PFSK-1 (cell line): ENCODE results near the gene SLPI.

Experiments used
- FOXP2 ChIP-seq: optimal IDR thresholded peaks from 2 replicates; pipeline ENCODE3; 2011; ENCODE audit warnings: borderline replicate concordance, control low read depth, inconsistent platforms; ENCODE audit not compliant: insufficient read depth; ENCODE audit errors: extremely low read length, extremely low read depth
- POLR2AphosphoS5 ChIP-seq: IDR thresholded peaks from 2 replicates; pipeline ENCODE4 v1.6.1; 2012; ENCODE audit warnings: low read depth, mild to moderate bottlenecking, control low read depth, low read length, moderate library complexity
- SIN3A ChIP-seq: IDR thresholded peaks from 2 replicates; pipeline ENCODE4 v1.6.1; 2012; ENCODE audit warnings: mild to moderate bottlenecking, low read length, moderate library complexity, borderline replicate concordance; ENCODE audit not compliant: insufficient read depth
- TAF1 ChIP-seq: IDR thresholded peaks from 2 replicates; pipeline ENCODE4 v1.6.1; 2012; ENCODE audit warnings: low read length, control low read depth, borderline replicate concordance; ENCODE audit not compliant: insufficient read depth
- TF ChIP-seq, protein P1 (sequence below), 2 experiments: IDR thresholded peaks; 2 replicates each; pipeline versions ENCODE4 v1.6.1 to v1.8.0; 2011 to 2012; ENCODE audit warnings: low read depth in 2 of 2, low read length in 2 of 2, control low read depth in 1 of 2, inconsistent platforms in 1 of 2, mild to moderate bottlenecking in 1 of 2, moderate library complexity in 1 of 2; ENCODE audit not compliant: insufficient read depth in 1 of 2

The SLPI gene

DNA sequence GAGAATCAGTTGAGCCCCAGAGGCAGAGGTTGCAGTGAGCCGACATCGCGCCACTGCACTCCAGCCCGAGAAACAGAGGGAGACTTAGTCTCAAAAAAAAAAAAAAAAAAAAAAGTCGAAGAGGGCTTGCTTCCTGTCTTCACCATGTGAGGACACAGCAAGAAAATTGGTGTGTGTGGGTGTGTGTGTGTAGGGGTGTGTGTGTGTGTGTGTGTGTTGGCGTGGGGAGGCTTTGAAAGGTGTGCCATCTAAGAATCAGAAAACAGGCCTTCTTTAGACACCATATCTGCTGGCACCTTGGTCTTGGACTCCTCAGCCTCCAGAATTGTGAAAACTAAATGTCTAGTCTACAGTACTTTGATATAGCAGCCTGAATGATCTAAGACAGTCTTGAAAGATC is 45.4 kb upstream of the SLPI start:
- TF ChIP-seq POLR2AphosphoS5 (no peak), TAF1 (no peak), SIN3A (no peak), FOXP2 (no peak)
- TF ChIP-seq, protein P1, sequence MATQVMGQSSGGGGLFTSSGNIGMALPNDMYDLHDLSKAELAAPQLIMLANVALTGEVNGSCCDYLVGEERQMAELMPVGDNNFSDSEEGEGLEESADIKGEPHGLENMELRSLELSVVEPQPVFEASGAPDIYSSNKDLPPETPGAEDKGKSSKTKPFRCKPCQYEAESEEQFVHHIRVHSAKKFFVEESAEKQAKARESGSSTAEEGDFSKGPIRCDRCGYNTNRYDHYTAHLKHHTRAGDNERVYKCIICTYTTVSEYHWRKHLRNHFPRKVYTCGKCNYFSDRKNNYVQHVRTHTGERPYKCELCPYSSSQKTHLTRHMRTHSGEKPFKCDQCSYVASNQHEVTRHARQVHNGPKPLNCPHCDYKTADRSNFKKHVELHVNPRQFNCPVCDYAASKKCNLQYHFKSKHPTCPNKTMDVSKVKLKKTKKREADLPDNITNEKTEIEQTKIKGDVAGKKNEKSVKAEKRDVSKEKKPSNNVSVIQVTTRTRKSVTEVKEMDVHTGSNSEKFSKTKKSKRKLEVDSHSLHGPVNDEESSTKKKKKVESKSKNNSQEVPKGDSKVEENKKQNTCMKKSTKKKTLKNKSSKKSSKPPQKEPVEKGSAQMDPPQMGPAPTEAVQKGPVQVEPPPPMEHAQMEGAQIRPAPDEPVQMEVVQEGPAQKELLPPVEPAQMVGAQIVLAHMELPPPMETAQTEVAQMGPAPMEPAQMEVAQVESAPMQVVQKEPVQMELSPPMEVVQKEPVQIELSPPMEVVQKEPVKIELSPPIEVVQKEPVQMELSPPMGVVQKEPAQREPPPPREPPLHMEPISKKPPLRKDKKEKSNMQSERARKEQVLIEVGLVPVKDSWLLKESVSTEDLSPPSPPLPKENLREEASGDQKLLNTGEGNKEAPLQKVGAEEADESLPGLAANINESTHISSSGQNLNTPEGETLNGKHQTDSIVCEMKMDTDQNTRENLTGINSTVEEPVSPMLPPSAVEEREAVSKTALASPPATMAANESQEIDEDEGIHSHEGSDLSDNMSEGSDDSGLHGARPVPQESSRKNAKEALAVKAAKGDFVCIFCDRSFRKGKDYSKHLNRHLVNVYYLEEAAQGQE (IDR thresholded peaks at IDR 0.05; ENCODE audit: insufficient read depth in 1 of 2, low read depth in 2 of 2, low read length in 2 of 2): no peak

DNA sequence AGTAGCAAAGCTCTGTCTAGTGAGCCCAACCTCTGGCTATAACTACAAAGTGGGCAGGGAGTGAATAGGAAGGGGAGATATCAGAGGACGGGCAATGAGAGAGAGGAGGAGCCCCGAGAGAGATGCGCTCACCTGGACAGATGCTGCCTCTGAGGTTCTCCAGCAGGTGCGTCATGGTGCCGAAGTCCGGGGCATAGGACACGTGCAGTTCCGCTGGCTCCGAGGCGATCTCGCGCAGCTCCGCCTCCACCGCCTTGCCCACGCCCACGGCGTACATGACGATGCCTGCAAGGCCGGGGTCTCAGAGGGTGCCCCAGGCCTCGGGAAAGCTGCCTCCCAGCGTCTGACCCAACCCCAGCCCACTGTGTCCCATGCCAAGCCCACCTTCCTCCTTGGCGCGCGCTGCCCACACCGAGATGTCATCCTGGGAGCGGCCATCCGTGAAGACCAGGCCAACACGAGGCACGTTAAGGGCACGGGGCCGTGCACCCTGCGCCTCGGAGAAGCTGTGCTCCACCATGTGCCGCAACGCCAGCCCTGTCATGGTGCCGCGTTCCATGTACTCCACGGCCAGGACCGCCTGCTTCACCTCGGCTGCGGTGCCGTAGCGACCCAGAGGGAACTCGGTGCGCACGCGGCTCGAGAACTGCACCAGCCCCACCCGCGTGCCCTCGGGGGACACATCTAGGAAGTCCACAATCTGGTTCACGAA is 43.6 kb upstream of the SLPI start:
- TF ChIP-seq POLR2AphosphoS5 (no peak), FOXP2 (no peak), SIN3A (no peak), TAF1 (no peak)
- TF ChIP-seq, protein P1 (IDR thresholded peaks at IDR 0.05; ENCODE audit: insufficient read depth in 1 of 2, low read depth in 2 of 2, low read length in 2 of 2): no peak

DNA sequence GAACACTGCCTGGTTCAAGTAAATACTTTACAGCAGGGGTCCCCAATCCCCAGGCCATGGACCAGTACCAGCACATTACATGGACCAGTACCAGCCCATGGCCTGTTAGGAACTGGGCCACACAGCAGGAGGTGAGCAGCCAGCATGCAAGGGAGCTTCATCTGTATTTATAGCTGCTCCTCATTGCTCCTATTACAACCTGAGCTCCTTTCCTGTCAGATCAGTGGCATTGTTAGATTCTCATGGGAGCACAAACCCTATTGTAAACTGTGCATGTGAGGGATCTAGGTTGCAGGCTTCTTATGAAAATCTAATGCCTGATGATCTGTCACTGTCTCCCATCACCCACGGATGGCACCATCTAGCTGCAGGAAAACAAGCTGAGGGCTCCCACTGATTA is 40.3 kb upstream of the SLPI start:
- no peak for TF ChIP-seq FOXP2
- TF ChIP-seq POLR2AphosphoS5: no peak
- no peak for TF ChIP-seq TAF1
- TF ChIP-seq, protein P1 (IDR thresholded peaks at IDR 0.05; ENCODE audit: insufficient read depth in 1 of 2, low read depth in 2 of 2, low read length in 2 of 2): no peak
- TF ChIP-seq SIN3A: no peak

DNA sequence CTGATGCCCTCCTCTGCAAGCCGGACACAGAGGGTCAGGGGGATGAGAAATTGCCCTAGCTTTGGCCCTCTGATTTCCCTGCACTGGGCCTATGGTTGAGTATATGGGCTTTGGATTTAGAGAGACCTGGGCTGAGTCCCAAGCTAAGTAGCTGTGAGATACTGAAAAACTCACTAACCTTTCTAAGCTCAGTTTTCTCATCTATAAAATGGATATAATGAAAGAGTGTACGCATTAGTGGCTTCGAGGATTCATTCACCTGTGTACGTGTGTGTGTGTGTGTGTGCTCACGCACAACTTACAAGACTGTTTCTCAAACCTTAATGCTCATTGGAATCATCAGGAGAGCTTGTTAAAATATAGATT is 39.6 kb upstream of the SLPI start:
- TF ChIP-seq FOXP2 (no peak), POLR2AphosphoS5 (no peak), SIN3A (no peak), TAF1 (no peak)
- TF ChIP-seq, protein P1 (IDR thresholded peaks at IDR 0.05; ENCODE audit: insufficient read depth in 1 of 2, low read depth in 2 of 2, low read length in 2 of 2): no peak
